Vagina (tissue), 2 donors: Measurements from ENCODE around the gene COL24A1. TPM values are rescaled to one million over a fixed set of nuclear protein-coding genes. Genes with fewer than 3 reads are reported as not detected.

Experiments used
- DNase-seq, 2 donors: peaks; one replicate each; pipeline ENCODE4 v3.0.0-alpha.2; 2017; ENCODE audit errors: extremely low spot score in 2 of 2
- H3K27ac ChIP-seq: fragments of 200-600 bp; sonication (generic); one replicate; pipeline ENCODE4 v1.5.1; 2019
- H3K27me3 ChIP-seq: fragments of 200-600 bp; sonication (generic); one replicate; pipeline ENCODE4 v1.5.1; 2019
- H3K36me3 ChIP-seq, 2 donors: fragments of 200-600 bp; sonication (generic); one replicate each; pipeline ENCODE4 v1.5.1; 2017 to 2019
- H3K4me1 ChIP-seq: fragments of 200-600 bp; sonication (generic); one replicate; pipeline ENCODE4 v1.5.1; 2019
- H3K4me3 ChIP-seq, 2 donors: fragments of 200-600 bp; sonication (generic); 1 replicate in 1 of 2; 2 replicates in 1 of 2; pipeline ENCODE4 v1.5.1; 2016 to 2019
- H3K9me3 ChIP-seq: fragments of 200-600 bp; sonication (generic); one replicate; pipeline ENCODE4 v1.5.1; 2019
- CTCF ChIP-seq, 3 experiments: fragments of 450-650 bp in 2 of 3; fragments of 200-600 bp in 1 of 3; sonication (generic) in 1 of 3; IDR thresholded peaks; one replicate each; pipeline ENCODE4 v1.5.1; 2017 to 2019; ENCODE audit warnings: antibody characterized with exemption in 3 of 3, mild to moderate bottlenecking in 2 of 3, moderate library complexity in 2 of 3
- POLR2A ChIP-seq, 2 donors: fragments of 450-650 bp; IDR thresholded peaks; one replicate each; pipeline ENCODE4 v1.6.1; 2017; ENCODE audit warnings: antibody characterized with exemption in 2 of 2, mild to moderate bottlenecking in 2 of 2, moderate library complexity in 2 of 2
- POLR2AphosphoS5 ChIP-seq, 2 donors: sonication (generic); formaldehyde crosslinking; IDR thresholded peaks; one replicate each; pipeline ENCODE4 v1.9.0; 2017; ENCODE audit warnings: antibody characterized with exemption in 2 of 2, mild to moderate bottlenecking in 2 of 2, low read depth in 1 of 2; ENCODE audit not compliant: insufficient read depth in 1 of 2
- intact Hi-C: fragments of 100-400 bp; cut with DNase I; formaldehyde crosslinking; loops from one replicate; pipeline ENCODE4 v1.15.1; 2023
- total RNA-seq: library from RNA; depleted of rRNA; stranded (reverse); fragments of >200 nt; gene quantifications from one replicate; pipeline ENCODE4 v1.2.3, GENCODE V29; 2016

The COL24A1 gene
- total RNA-seq, 1 donor from 2014 or later: 0.98 TPM

GRCh38 chr1:86155051-86155806, 1.3 kb downstream of the COL24A1 start:
- H3K9me3 ChIP-seq: no peaks in the 10 kb centered on the region
- peak overlapping the region; percentile 60 for H3K27ac ChIP-seq
- H3K4me3 ChIP-seq: peak overlapping the region; percentile 41 to 54
- H3K4me1 ChIP-seq: peaks cover 24% of the 10 kb centered on the region
- H3K36me3 ChIP-seq: no peaks in the 10 kb centered on the region
- no peak for DNase-seq
- intact Hi-C loops: no loop called here
- TF ChIP-seq CTCF (IDR thresholded peaks at IDR 0.05) (no peak), POLR2AphosphoS5 (IDR thresholded peaks at IDR 0.05; ENCODE audit: insufficient read depth in 1 of 2, low read depth in 1 of 2) (no peak), POLR2A (IDR thresholded peaks at IDR 0.05) (no peak)
- no peaks in the 10 kb centered on the region for H3K27me3 ChIP-seq

- Histone ChIP-seq H3K4me3 (peak overlapping the region; percentile 41 to 54), H3K36me3 (no peaks in the 10 kb centered on the region), H3K27ac (peak overlapping the region; percentile 60), H3K9me3 (no peaks in the 10 kb centered on the region), H3K4me1 (peaks cover 24% of the 10 kb centered on the region), H3K27me3 (no peaks in the 10 kb centered on the region)
- TF ChIP-seq CTCF (IDR thresholded peaks at IDR 0.05) (no peak), POLR2A (IDR thresholded peaks at IDR 0.05) (no peak), POLR2AphosphoS5 (IDR thresholded peaks at IDR 0.05; ENCODE audit: insufficient read depth in 1 of 2, low read depth in 1 of 2) (peak in 1 of 2 donors; percentile 15)
- DNase-seq: no peak
- intact Hi-C loops: no loop called here
These were observed 2.0 kb downstream of the COL24A1 start for GRCh38 chr1:86154571-86155050.

GRCh38 chr1:86153836-86154235, 2.7 kb downstream of the COL24A1 start:
- intact Hi-C loops: no loop called here
- H3K4me1 ChIP-seq: peaks cover 24% of the 10 kb centered on the region
- peak overlapping the region; percentile 60 for H3K27ac ChIP-seq

DNA sequence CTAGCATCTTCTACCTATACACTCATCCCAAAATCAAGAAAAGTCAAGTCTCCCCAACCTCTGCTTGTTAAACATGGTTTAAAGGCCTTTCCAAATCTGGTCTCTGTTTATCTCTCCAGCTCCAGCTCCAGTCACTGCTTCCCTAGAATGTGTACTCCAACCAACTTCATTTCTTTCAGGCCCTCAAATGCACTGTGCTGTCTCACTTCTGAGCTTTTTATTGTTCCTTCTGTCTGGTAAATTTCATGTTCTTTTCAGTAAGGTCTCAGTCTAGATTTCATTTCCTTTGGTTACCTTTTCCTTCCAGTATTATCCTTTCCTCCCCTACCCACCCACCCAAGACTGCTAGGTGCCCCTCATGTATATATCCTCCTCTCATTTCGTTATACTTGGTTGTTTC, 3.7 kb downstream of the COL24A1 start:
- no peaks in the 10 kb centered on the region for H3K9me3 ChIP-seq
- TF ChIP-seq CTCF (IDR thresholded peaks at IDR 0.05): no peak
- TF ChIP-seq POLR2AphosphoS5 (IDR thresholded peaks at IDR 0.05; ENCODE audit: insufficient read depth in 1 of 2, low read depth in 1 of 2): no peak
- TF ChIP-seq POLR2A (IDR thresholded peaks at IDR 0.05): no peak
- H3K27ac ChIP-seq: no peak overlapping the region
- H3K27me3 ChIP-seq: no peaks in the 10 kb centered on the region
- H3K4me3 ChIP-seq: no peak overlapping the region
- H3K36me3 ChIP-seq: no peaks in the 10 kb centered on the region
- H3K4me1 ChIP-seq: peaks cover 24% of the 10 kb centered on the region
- intact Hi-C loops: no loop called here
- DNase-seq: no peak

More at GRCh38 chr1:86153836-86154235, 2.7 kb downstream of the COL24A1 start:
- H3K4me3 ChIP-seq: no peak overlapping the region
- no peaks in the 10 kb centered on the region for H3K27me3 ChIP-seq
- no peak for DNase-seq
- no peaks in the 10 kb centered on the region for H3K9me3 ChIP-seq
- no peaks in the 10 kb centered on the region for H3K36me3 ChIP-seq
- TF ChIP-seq POLR2AphosphoS5 (IDR thresholded peaks at IDR 0.05; ENCODE audit: insufficient read depth in 1 of 2, low read depth in 1 of 2): no peak
- TF ChIP-seq POLR2A (IDR thresholded peaks at IDR 0.05): no peak
- TF ChIP-seq CTCF (IDR thresholded peaks at IDR 0.05): no peak

DNA sequence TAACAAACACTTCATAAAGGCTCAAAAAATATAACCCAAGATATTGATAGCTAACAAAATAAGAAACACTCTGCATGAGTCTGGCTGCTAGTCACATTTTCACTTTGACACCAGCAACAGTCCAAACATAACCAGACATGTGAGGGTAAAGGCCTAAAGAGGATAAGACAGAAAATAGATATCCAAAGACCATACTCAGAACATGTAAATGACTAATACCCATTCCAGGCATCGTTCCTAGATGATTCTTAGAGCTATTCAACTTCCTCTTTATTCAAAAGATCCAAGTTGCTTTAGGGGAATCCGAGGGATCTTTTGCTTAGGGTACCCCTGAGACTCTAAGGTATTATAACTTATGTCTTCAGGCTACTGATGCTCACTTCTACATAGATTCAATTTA, 5.1 kb downstream of the COL24A1 start:
- no peak for TF ChIP-seq POLR2AphosphoS5 (IDR thresholded peaks at IDR 0.05; ENCODE audit: insufficient read depth in 1 of 2, low read depth in 1 of 2)
- no peak for TF ChIP-seq CTCF (IDR thresholded peaks at IDR 0.05)
- no peak for TF ChIP-seq POLR2A (IDR thresholded peaks at IDR 0.05)
- no peak for DNase-seq

More for the DNA sequence above, 5.1 kb downstream of the COL24A1 start:
- H3K27me3 ChIP-seq: no peaks in the 10 kb centered on the region
- H3K27ac ChIP-seq: no peak overlapping the region
- H3K4me3 ChIP-seq: no peak overlapping the region
- no peaks in the 10 kb centered on the region for H3K9me3 ChIP-seq
- peaks cover 17% of the 10 kb centered on the region for H3K4me1 ChIP-seq
- intact Hi-C loops: no loop called here
- no peaks in the 10 kb centered on the region for H3K36me3 ChIP-seq
